Body of pancreas (tissue), 4 donors: ENCODE measurements around the gene CFDP1. TPM values are rescaled to one million over a fixed set of nuclear protein-coding genes. Genes with fewer than 3 reads are reported as not detected.
A peak's percentile ranks its signal among the peaks of the same experiment; 100 is the strongest.

ENCODE experiments used
- ATAC-seq: fragments of 150-250 bp; one replicate; pipeline ENCODE4 v1.9.1; 2016
- DNase-seq, 4 donors: peaks; one replicate each; pipeline ENCODE4 v3.0.0-alpha.2; 2019
- H3K27ac ChIP-seq, 4 donors: fragments of 200-600 bp; sonication (generic); 1 replicate in 3 of 4; 2 replicates in 1 of 4; pipeline versions ENCODE4 v1.5.1 to v1.6.1; 2016 to 2019; ENCODE audit warnings: mild to moderate bottlenecking in 1 of 4, mixed read lengths in 1 of 4, moderate library complexity in 1 of 4
- H3K27me3 ChIP-seq, 2 donors: fragments of 200-600 bp; sonication (generic); one replicate each; pipeline ENCODE4 v1.6.0; 2016; ENCODE audit warnings: mild to moderate bottlenecking in 1 of 2
- H3K36me3 ChIP-seq, 2 donors: fragments of 200-600 bp; sonication (generic); replicated peaks in 1 of 2; 2 replicates each; pipeline ENCODE4 v1.5.1; 2016; ENCODE audit warnings: low read depth in 2 of 2; ENCODE audit not compliant: insufficient read depth in 1 of 2
- H3K4me1 ChIP-seq: fragments of 200-600 bp; sonication (generic); one replicate; pipeline ENCODE4 v1.6.0; 2016
- H3K4me3 ChIP-seq, 2 donors: fragments of 200-600 bp; sonication (generic); 1 replicate in 1 of 2; 2 replicates in 1 of 2; pipeline ENCODE4 v1.5.1; 2016 to 2019
- H3K9me3 ChIP-seq, 3 donors: fragments of 200-600 bp; sonication (generic); 1 replicate in 2 of 3; 2 replicates in 1 of 3; pipeline ENCODE4 v1.5.1; 2016
- POLR2A ChIP-seq, 3 donors: fragments of 450-650 bp; IDR thresholded peaks; one replicate each; pipeline ENCODE4 v1.6.1; 2016; ENCODE audit warnings: antibody characterized with exemption in 3 of 3, mild to moderate bottlenecking in 2 of 3
- WGBS, 2 donors: methylation state at CpG; one replicate each; pipeline ENCODE4 v1.1.5; 2017; 5-methylcytosine and 5-hydroxymethylcytosine counted together
- intact Hi-C: fragments of 100-400 bp; cut with DNase I; formaldehyde crosslinking; loops from one replicate; pipeline ENCODE4 v1.15.1; 2023
- small RNA-seq: library from RNA; depleted of rRNA; stranded (forward); fragments of <200 nt; gene quantifications from one replicate; pipeline ENCODE3, GENCODE V24; 2016
- total RNA-seq, 2 donors: library from RNA; depleted of rRNA; stranded (reverse); fragments of >200 nt; gene quantifications; one replicate each; pipeline ENCODE4 v1.1.0, GENCODE V29; 2016
- TF ChIP-seq, protein P1 (sequence below), 7 experiments: fragments of 450-650 bp in 4 of 7; fragments of 200-600 bp in 3 of 7; sonication (generic) in 3 of 7; IDR thresholded peaks; one replicate each; pipeline ENCODE4 v1.5.1; 2016 to 2019; ENCODE audit warnings: antibody characterized with exemption in 7 of 7

Gene CFDP1
- total RNA-seq, 2 donors from 2014 or later = 34.0 to 65.3 TPM

DNA sequence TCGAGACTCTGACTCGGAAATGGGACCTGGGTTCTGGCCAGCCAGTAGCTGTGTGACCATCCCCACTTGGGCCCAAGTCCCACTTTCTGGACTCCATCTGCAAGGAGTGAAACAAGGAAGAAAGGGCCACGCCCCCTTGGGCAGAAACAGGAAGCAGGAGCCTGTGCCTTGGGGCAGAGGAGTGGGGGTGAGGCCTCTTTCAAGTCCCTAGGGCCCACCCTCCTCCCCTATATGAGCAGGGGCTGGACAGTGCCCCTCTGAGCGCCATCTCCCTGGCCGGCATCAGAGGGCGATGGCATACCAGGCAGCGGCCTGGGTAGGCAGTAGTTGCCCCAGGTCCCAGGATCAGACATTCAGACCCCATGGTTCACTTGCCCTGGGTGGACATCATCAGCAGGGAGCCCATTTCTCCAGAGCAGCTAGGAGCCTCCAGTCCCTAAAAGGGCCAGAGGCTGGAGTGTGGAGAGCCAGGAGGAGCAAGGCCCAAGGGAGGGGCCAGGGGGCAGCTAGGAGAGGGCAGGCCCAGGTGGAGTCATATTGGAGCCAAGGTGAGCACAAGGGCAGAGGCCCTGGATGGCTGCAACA, 189.0 kb downstream of the CFDP1 start:
- intact Hi-C loops = no loop called here
- DNase-seq = peak in 2 of 4 donors; percentile 55 to 67
- Histone ChIP-seq H3K9me3 (no peaks in the 10 kb centered on the region), H3K27me3 (no peaks in the 10 kb centered on the region), H3K36me3 (peaks cover 0 to 8% of the 10 kb centered on the region in 2 donors), H3K4me1 (peaks cover 74% of the 10 kb centered on the region), H3K4me3 (no peak overlapping the region), H3K27ac (peak overlapping the region; percentile 79 to 99 (median 99))
- 70 to 73% methylated on average over 2 to 6 of the region's 7 CpGs for WGBS, 2 donors
- TF ChIP-seq, protein P1, sequence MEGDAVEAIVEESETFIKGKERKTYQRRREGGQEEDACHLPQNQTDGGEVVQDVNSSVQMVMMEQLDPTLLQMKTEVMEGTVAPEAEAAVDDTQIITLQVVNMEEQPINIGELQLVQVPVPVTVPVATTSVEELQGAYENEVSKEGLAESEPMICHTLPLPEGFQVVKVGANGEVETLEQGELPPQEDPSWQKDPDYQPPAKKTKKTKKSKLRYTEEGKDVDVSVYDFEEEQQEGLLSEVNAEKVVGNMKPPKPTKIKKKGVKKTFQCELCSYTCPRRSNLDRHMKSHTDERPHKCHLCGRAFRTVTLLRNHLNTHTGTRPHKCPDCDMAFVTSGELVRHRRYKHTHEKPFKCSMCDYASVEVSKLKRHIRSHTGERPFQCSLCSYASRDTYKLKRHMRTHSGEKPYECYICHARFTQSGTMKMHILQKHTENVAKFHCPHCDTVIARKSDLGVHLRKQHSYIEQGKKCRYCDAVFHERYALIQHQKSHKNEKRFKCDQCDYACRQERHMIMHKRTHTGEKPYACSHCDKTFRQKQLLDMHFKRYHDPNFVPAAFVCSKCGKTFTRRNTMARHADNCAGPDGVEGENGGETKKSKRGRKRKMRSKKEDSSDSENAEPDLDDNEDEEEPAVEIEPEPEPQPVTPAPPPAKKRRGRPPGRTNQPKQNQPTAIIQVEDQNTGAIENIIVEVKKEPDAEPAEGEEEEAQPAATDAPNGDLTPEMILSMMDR (IDR thresholded peaks at IDR 0.05) = no peak
- TF ChIP-seq POLR2A (IDR thresholded peaks at IDR 0.05) = no peak
- no peak for ATAC-seq

Small RNA genes lying within 50 kb of the gene (small RNA-seq; reads per million reads assigned to genes)
- gene RF00598 = not detected
- gene RNU6-758P = not detected

Other genes starting within 250 kb of the CFDP1 start
- over 10,000 TPM; 18,538 to 32,261 TPM for gene CTRB2, start 226.3 kb downstream of the CFDP1 start, total RNA-seq
- gene CTRB1, start 214.5 kb downstream of the CFDP1 start, total RNA-seq = over 10,000 TPM; 14,932 to 20,352 TPM
- 10 to 100 TPM; 61.0 to 72.8 TPM for gene BCAR1, start 181.9 kb downstream of the CFDP1 start, total RNA-seq
- 10 to 100 TPM; 17.1 TPM for gene TMEM170A, start 31.2 kb upstream of the CFDP1 start, total RNA-seq
- under 1 TPM in 1 of 2 donors, not detected in 1; under 0.01 TPM for gene CHST6, start 61.9 kb upstream of the CFDP1 start, total RNA-seq
- not detected for gene CHST5, start 102.6 kb upstream of the CFDP1 start, total RNA-seq
- 1 to 10 TPM; 2.6 to 7.6 TPM for gene TMEM231, start 122.7 kb upstream of the CFDP1 start, total RNA-seq
- gene GABARAPL2, start 132.9 kb upstream of the CFDP1 start, total RNA-seq = 10 to 100 TPM; 35.9 to 66.2 TPM
- gene ADAT1, start 189.8 kb upstream of the CFDP1 start, total RNA-seq = 10 to 100 TPM; 12.9 to 14.8 TPM
- 10 to 100 TPM; 49.8 TPM for gene KARS1, start 214.2 kb upstream of the CFDP1 start, total RNA-seq
- gene TERF2IP, start 214.3 kb upstream of the CFDP1 start, total RNA-seq = 10 to 100 TPM; 37.6 to 77.1 TPM
- not detected for gene CPHXL2, start 243.5 kb upstream of the CFDP1 start, total RNA-seq